NCI-H1417 (cell line): ENCODE data around the gene HSD17B3.
"Not testable (repeated sequence)": the region's sequence is repeated elsewhere in the genome, so short reads cannot be mapped to it uniquely, and the experiment has no call there.

Source experiments
- DNase-seq, 3 experiments: peaks; one replicate each; lab custom pipeline; 2025; lab: John Stamatoyannopoulos, UW

The HSD17B3 gene

GRCh38 chr9:96306958-96307357, 5.0 kb upstream of the HSD17B3 start:
- not testable (repeated sequence) for DNase-seq

GRCh38 chr9:96305171-96305570, 3.2 kb upstream of the HSD17B3 start:
- DNase-seq = no peak

GRCh38 chr9:96304230-96304629, 2.3 kb upstream of the HSD17B3 start:
- no peak for DNase-seq

- no peak for DNase-seq
These were observed 2.2 kb downstream of the HSD17B3 start for GRCh38 chr9:96299823-96300222.

- no peak for DNase-seq
These were observed 7.8 kb downstream of the HSD17B3 start for GRCh38 chr9:96294159-96294545.

GRCh38 chr9:96293498-96294158, 8.3 kb downstream of the HSD17B3 start:
- DNase-seq = no peak

GRCh38 chr9:96289392-96289791, 12.6 kb downstream of the HSD17B3 start:
- no peak for DNase-seq

GRCh38 chr9:96281641-96282040, 20.3 kb downstream of the HSD17B3 start:
- DNase-seq = no peak

GRCh38 chr9:96279932-96280331, 22.0 kb downstream of the HSD17B3 start:
- no peak for DNase-seq

GRCh38 chr9:96274939-96275338, 27.0 kb downstream of the HSD17B3 start:
- DNase-seq = no peak

- DNase-seq = no peak
These were observed 31.7 kb downstream of the HSD17B3 start for GRCh38 chr9:96270236-96270744.

GRCh38 chr9:96258967-96259366, 43.0 kb downstream of the HSD17B3 start:
- DNase-seq = peak; percentile 26 to 72 (median 34)

- no peak for DNase-seq
These were observed 45.2 kb downstream of the HSD17B3 start for GRCh38 chr9:96256800-96257199.

- no peak for DNase-seq
These were observed 46.3 kb downstream of the HSD17B3 start for GRCh38 chr9:96255698-96256097.

- no peak for DNase-seq
These were observed 48.8 kb downstream of the HSD17B3 start for GRCh38 chr9:96253059-96253696.

- no peak for DNase-seq
These were observed 50.5 kb downstream of the HSD17B3 start for GRCh38 chr9:96251451-96251850.

GRCh38 chr9:96249746-96250145, 52.2 kb downstream of the HSD17B3 start:
- no peak for DNase-seq

- no peak for DNase-seq
These were observed 55.7 kb downstream of the HSD17B3 start for GRCh38 chr9:96246267-96246671.

GRCh38 chr9:96245399-96245798, 56.6 kb downstream of the HSD17B3 start:
- DNase-seq = no peak

- DNase-seq = no peak
These were observed 58.2 kb downstream of the HSD17B3 start for GRCh38 chr9:96243778-96244177.

GRCh38 chr9:96242811-96243210, 59.2 kb downstream of the HSD17B3 start:
- DNase-seq = no peak

- DNase-seq = no peak
These were observed 60.6 kb downstream of the HSD17B3 start for GRCh38 chr9:96241391-96241809.

GRCh38 chr9:96236854-96237550, 65.0 kb downstream of the HSD17B3 start:
- no peak for DNase-seq
